ENCODE measurements around the gene KATNIP. TPM values are rescaled to one million over a fixed set of nuclear protein-coding genes. Genes with fewer than 3 reads are reported as not detected.
A peak's percentile ranks its signal among the peaks of the same experiment; 100 is the strongest.
"Not testable (repeated sequence)": the region's sequence is repeated elsewhere in the genome, so short reads cannot be mapped to it uniquely, and the experiment has no call there.

The KATNIP gene
- total and polyA plus RNA-seq, 2 of the 13 experiments (the other 11 are each of a cell fraction or from before 2014, with no cell fraction given), result 9.7 to 12.0 TPM

GRCh38 chr16:27564224-27564623 is 14.3 kb downstream of the KATNIP start (continued):
- TF ChIP-seq HNF1B (CRISPR knock-in tag; IDR thresholded peaks at IDR 0.05), result no peak

GRCh38 chr16:27566417-27566816 is 16.5 kb downstream of the KATNIP start:
- no peak overlapping the region for H3K27ac ChIP-seq (ENCODE audit: extremely low read length, insufficient read depth, low read length)
- FAIRE-seq, result no peak
- CTCF ChIA-PET (ENCODE audit: low intra/inter-chr PET ratio, low total read pairs), result no interaction called here

GRCh38 chr16:27568077-27568476 is 18.1 kb downstream of the KATNIP start:
- Histone ChIP-seq H3K27me3 (ENCODE audit: control insufficient read depth in 1 of 2, insufficient read depth in 2 of 2, low read length in 2 of 2) (no peaks in the 10 kb centered on the region), H2AFZ (ENCODE audit: low read length) (no peak overlapping the region), H3K27ac (ENCODE audit: extremely low read length, insufficient read depth, low read length) (no peak overlapping the region), H3K9ac (ENCODE audit: insufficient read depth, low read depth, low read length) (no peak overlapping the region), H3K4me1 (ENCODE audit: insufficient read depth, low read length) (no peaks in the 10 kb centered on the region), H4K20me1 (ENCODE audit: insufficient read depth, low read length) (no peaks in the 10 kb centered on the region), H3K9me3 (ENCODE audit: low read length) (no peaks in the 10 kb centered on the region), H3K4me3 (replicated peaks in 1 of 3; ENCODE audit: insufficient read depth in 1 of 3, low read depth in 2 of 3, low read length in 3 of 3) (no peak overlapping the region), H3K36me3 (replicated peaks in 1 of 2; ENCODE audit: control insufficient read depth in 1 of 2, insufficient read depth in 2 of 2, low read length in 2 of 2) (no peaks in the 10 kb centered on the region), H3K79me2 (ENCODE audit: insufficient read depth, low read length) (no peaks in the 10 kb centered on the region), H3K4me2 (ENCODE audit: low read depth, low read length) (no peak overlapping the region)
- TF ChIP-seq NCOA5 (CRISPR knock-in tag; IDR thresholded peaks at IDR 0.05) (no peak), MAFK (conservative IDR thresholded peaks at IDR 0.05 in 1 of 2, IDR thresholded peaks at IDR 0.05 in 1 of 2; ENCODE audit: low read length in 2 of 2) (peak in 1 of 2 experiments; percentile 42; a peak in 3 of 4 replicates), MAFF (IDR thresholded peaks at IDR 0.05; ENCODE audit: low read depth, low read length) (peak; percentile 34; the same call in 1 of the 2 replicates)
- no peak for FAIRE-seq
- 97% methylated on average over 4 of the region's 4 CpGs for WGBS (ENCODE audit: low lambda C conversion rate)
- DNase-seq (ENCODE audit: low spot score), result no peak
- ChIA-PET CTCF (ENCODE audit: low intra/inter-chr PET ratio, low total read pairs) (no interaction called here), POLR2A (interaction anchor here (1.1 kb wide), 1 partner anchor 19 kb away, joined by 5 read pairs; the partner anchor contains the start of genes GTF3C1 and KATNIP)
- in situ Hi-C loops (cut with HindIII; ENCODE audit: extremely low pct_ligation_motif_present, low pct_unique_long_range_greater_than_20kb), result no loop called here
- ATAC-seq, result no peak
- intact Hi-C loops (cut with micrococcal nuclease; ENCODE audit: unreplicated experiment), result no loop called here
- no TSS peak for BruUV-seq (replicated peaks)

More at GRCh38 chr16:27566417-27566816, 16.5 kb downstream of the KATNIP start:
- DNase-seq (ENCODE audit: low spot score) (no peak), ATAC-seq (no peak)
- H4K20me1 ChIP-seq (ENCODE audit: insufficient read depth, low read length), result no peaks in the 10 kb centered on the region
- no peak overlapping the region for H3K4me3 ChIP-seq (replicated peaks in 1 of 3; ENCODE audit: insufficient read depth in 1 of 3, low read depth in 2 of 3, low read length in 3 of 3)
- no peak overlapping the region for H3K9ac ChIP-seq (ENCODE audit: insufficient read depth, low read depth, low read length)
- no TSS peak for BruUV-seq (replicated peaks)
- no peaks in the 10 kb centered on the region for H3K4me1 ChIP-seq (ENCODE audit: insufficient read depth, low read length)
- H3K36me3 ChIP-seq (replicated peaks in 1 of 2; ENCODE audit: control insufficient read depth in 1 of 2, insufficient read depth in 2 of 2, low read length in 2 of 2), result no peaks in the 10 kb centered on the region; a peak in 1 of 5 replicates
- no peak overlapping the region for H3K4me2 ChIP-seq (ENCODE audit: low read depth, low read length)
- intact Hi-C loops (cut with micrococcal nuclease; ENCODE audit: unreplicated experiment) (no loop called here), in situ Hi-C loops (cut with HindIII; ENCODE audit: extremely low pct_ligation_motif_present, low pct_unique_long_range_greater_than_20kb) (no loop called here)
- no peak for TF ChIP-seq MED8 (CRISPR knock-in tag; IDR thresholded peaks at IDR 0.05; ENCODE audit: insufficient replicate concordance)
- no peak for TF ChIP-seq SUZ12 (IDR thresholded peaks at IDR 0.05; ENCODE audit: low read depth, low read length)
- no peak for TF ChIP-seq MYC (CRISPR knock-in tag; IDR thresholded peaks at IDR 0.05; ENCODE audit: borderline replicate concordance)
- no peak for TF ChIP-seq SMARCC2 (IDR thresholded peaks at IDR 0.05)
- no peak overlapping the region for H2AFZ ChIP-seq (ENCODE audit: low read length)
- H3K9me3 ChIP-seq (ENCODE audit: low read length), result no peaks in the 10 kb centered on the region
- H3K79me2 ChIP-seq (ENCODE audit: insufficient read depth, low read length), result no peaks in the 10 kb centered on the region
- POLR2A ChIA-PET, result no interaction called here
- WGBS (ENCODE audit: low lambda C conversion rate), result 97% methylated on average over 6 of the region's 6 CpGs
- no peaks in the 10 kb centered on the region for H3K27me3 ChIP-seq (ENCODE audit: control insufficient read depth in 1 of 2, insufficient read depth in 2 of 2, low read length in 2 of 2)

GRCh38 chr16:27570986-27571385 is 21.0 kb downstream of the KATNIP start:
- 94% methylated on average over 8 of the region's 8 CpGs for WGBS (ENCODE audit: low lambda C conversion rate)
- H3K79me2 ChIP-seq (ENCODE audit: insufficient read depth, low read length); ATAC-seq: not testable (repeated sequence)

More at GRCh38 chr16:27570986-27571385, 21.0 kb downstream of the KATNIP start:
- H3K9ac ChIP-seq (ENCODE audit: insufficient read depth, low read depth, low read length); POLR2A ChIA-PET; H3K27ac ChIP-seq (ENCODE audit: extremely low read length, insufficient read depth, low read length); in situ Hi-C loops (cut with HindIII; ENCODE audit: extremely low pct_ligation_motif_present, low pct_unique_long_range_greater_than_20kb); H3K27me3 ChIP-seq (ENCODE audit: control insufficient read depth in 1 of 2, insufficient read depth in 2 of 2, low read length in 2 of 2); H3K9me3 ChIP-seq (ENCODE audit: low read length); CTCF ChIA-PET (ENCODE audit: low intra/inter-chr PET ratio, low total read pairs); DNase-seq (ENCODE audit: low spot score); FAIRE-seq; H3K4me1 ChIP-seq (ENCODE audit: insufficient read depth, low read length); H4K20me1 ChIP-seq (ENCODE audit: insufficient read depth, low read length); H3K4me3 ChIP-seq (replicated peaks in 1 of 3; ENCODE audit: insufficient read depth in 1 of 3, low read depth in 2 of 3, low read length in 3 of 3); H2AFZ ChIP-seq (ENCODE audit: low read length); H3K36me3 ChIP-seq (replicated peaks in 1 of 2; ENCODE audit: control insufficient read depth in 1 of 2, insufficient read depth in 2 of 2, low read length in 2 of 2); BruUV-seq (replicated peaks); H3K4me2 ChIP-seq (ENCODE audit: low read depth, low read length); intact Hi-C loops (cut with micrococcal nuclease; ENCODE audit: unreplicated experiment): not testable (repeated sequence)

Data from HepG2 (cell line).